HCT116 (cell line): Measurements from ENCODE around the gene CUZD1.

ENCODE experiments used
- CEBPB ChIP-seq: IDR thresholded peaks from 2 replicates; pipeline ENCODE4 v1.6.1; 2012; ENCODE audit warnings: low read depth
- ELF1 ChIP-seq: IDR thresholded peaks from 2 replicates; pipeline ENCODE4 v1.6.1; 2012; ENCODE audit warnings: low read depth, borderline replicate concordance
- EZH2phosphoT487 ChIP-seq: fragments of 200-600 bp; IDR thresholded peaks from 2 replicates; pipeline ENCODE4 v1.6.1; 2018; ENCODE audit warnings: antibody characterized with exemption, borderline replicate concordance
- JUND ChIP-seq: IDR thresholded peaks from 2 replicates; pipeline ENCODE4 v1.6.1; 2012
- POLR2A ChIP-seq: IDR thresholded peaks from 2 replicates; pipeline ENCODE4 v1.7.0; 2011; ENCODE audit warnings: borderline replicate concordance; ENCODE audit not compliant: insufficient read depth, insufficient read length; ENCODE audit errors: extremely low read depth
- POLR2AphosphoS5 ChIP-seq: IDR thresholded peaks from 2 replicates; pipeline ENCODE4 v1.6.1; 2011; ENCODE audit warnings: mild to moderate bottlenecking, low read depth, low read length, moderate library complexity
- RAD21 ChIP-seq: IDR thresholded peaks from 2 replicates; pipeline ENCODE4 v1.6.1; 2012; ENCODE audit warnings: low read depth, mild to moderate bottlenecking
- SIN3A ChIP-seq: IDR thresholded peaks from 2 replicates; pipeline ENCODE4 v1.6.1; 2012; ENCODE audit warnings: low read depth
- TF ChIP-seq, protein P1 (sequence below): IDR thresholded peaks from 2 replicates; pipeline ENCODE4 v1.6.1; 2012; ENCODE audit warnings: low read depth
- TF ChIP-seq, protein P2 (sequence below): IDR thresholded peaks from 2 replicates; pipeline ENCODE4 v1.6.1; 2012
- TF ChIP-seq, protein P3 (sequence below), 3 experiments: fragments of 200-600 bp in 1 of 3; sonication (generic) in 1 of 3; IDR thresholded peaks in 2 of 3; conservative IDR thresholded peaks in 1 of 3; 2 replicates each; pipeline ENCODE4 v1.5.1; 2012 to 2017; ENCODE audit warnings: low read depth in 2 of 3, low read length in 2 of 3, antibody characterized with exemption in 1 of 3, borderline replicate concordance in 1 of 3, control low read depth in 1 of 3, mild to moderate bottlenecking in 1 of 3, mixed read lengths in 1 of 3, mixed run types in 1 of 3, moderate library complexity in 1 of 3; ENCODE audit not compliant: insufficient read depth in 1 of 3

DNA sequence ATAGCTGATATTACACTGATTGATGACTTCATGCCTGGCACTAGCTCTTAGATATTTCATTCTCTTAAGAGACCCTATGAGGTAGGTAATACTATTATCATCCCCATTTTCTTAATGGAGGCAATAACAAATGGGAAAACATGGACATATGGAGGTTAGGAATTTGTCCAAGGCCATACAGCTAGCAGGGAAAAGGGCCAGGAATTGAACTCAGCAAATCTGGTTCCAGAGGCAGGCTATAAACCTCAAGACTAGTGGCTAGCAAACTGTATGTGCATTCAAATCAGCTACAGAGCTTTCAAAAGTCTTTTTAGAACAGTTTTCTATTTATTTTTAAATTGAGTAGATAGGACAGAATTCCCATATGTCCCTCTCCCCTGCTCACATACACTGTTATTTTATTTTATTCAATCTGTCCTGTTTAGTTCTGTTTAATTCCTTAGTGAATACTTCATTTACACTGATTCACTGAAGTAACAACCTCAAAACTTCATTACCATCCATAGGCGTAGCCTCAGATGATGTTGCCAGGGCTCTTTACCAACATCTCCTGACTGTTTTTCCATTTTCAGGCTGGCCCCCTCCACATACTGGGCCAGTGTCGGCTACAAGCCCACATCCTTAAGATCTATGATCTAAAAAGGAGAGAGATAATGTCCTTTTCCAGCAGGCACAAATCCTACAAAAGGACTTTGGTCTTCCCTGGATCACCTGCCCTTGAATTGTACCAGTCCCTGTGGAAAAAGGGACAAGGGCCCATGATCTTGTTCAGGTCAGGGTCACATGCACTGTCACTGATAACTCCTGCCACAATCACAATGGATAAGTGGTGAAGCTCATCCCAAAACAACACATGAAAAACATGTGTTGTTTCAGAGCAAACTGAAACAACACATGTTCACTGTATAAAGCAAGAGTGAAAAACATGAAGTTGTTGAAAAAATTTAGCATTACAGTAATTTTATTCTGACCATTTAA lies 17.8 kb upstream of the CUZD1 start:
- TF ChIP-seq CEBPB (no peak), EZH2phosphoT487 (no peak), POLR2A (no peak), SIN3A (no peak), POLR2AphosphoS5 (no peak), RAD21 (no peak), JUND (no peak), ELF1 (no peak)
- TF ChIP-seq, protein P1, sequence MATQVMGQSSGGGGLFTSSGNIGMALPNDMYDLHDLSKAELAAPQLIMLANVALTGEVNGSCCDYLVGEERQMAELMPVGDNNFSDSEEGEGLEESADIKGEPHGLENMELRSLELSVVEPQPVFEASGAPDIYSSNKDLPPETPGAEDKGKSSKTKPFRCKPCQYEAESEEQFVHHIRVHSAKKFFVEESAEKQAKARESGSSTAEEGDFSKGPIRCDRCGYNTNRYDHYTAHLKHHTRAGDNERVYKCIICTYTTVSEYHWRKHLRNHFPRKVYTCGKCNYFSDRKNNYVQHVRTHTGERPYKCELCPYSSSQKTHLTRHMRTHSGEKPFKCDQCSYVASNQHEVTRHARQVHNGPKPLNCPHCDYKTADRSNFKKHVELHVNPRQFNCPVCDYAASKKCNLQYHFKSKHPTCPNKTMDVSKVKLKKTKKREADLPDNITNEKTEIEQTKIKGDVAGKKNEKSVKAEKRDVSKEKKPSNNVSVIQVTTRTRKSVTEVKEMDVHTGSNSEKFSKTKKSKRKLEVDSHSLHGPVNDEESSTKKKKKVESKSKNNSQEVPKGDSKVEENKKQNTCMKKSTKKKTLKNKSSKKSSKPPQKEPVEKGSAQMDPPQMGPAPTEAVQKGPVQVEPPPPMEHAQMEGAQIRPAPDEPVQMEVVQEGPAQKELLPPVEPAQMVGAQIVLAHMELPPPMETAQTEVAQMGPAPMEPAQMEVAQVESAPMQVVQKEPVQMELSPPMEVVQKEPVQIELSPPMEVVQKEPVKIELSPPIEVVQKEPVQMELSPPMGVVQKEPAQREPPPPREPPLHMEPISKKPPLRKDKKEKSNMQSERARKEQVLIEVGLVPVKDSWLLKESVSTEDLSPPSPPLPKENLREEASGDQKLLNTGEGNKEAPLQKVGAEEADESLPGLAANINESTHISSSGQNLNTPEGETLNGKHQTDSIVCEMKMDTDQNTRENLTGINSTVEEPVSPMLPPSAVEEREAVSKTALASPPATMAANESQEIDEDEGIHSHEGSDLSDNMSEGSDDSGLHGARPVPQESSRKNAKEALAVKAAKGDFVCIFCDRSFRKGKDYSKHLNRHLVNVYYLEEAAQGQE, result no peak
- TF ChIP-seq, protein P2, sequence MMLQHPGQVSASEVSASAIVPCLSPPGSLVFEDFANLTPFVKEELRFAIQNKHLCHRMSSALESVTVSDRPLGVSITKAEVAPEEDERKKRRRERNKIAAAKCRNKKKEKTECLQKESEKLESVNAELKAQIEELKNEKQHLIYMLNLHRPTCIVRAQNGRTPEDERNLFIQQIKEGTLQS, result no peak
- TF ChIP-seq, protein P3, sequence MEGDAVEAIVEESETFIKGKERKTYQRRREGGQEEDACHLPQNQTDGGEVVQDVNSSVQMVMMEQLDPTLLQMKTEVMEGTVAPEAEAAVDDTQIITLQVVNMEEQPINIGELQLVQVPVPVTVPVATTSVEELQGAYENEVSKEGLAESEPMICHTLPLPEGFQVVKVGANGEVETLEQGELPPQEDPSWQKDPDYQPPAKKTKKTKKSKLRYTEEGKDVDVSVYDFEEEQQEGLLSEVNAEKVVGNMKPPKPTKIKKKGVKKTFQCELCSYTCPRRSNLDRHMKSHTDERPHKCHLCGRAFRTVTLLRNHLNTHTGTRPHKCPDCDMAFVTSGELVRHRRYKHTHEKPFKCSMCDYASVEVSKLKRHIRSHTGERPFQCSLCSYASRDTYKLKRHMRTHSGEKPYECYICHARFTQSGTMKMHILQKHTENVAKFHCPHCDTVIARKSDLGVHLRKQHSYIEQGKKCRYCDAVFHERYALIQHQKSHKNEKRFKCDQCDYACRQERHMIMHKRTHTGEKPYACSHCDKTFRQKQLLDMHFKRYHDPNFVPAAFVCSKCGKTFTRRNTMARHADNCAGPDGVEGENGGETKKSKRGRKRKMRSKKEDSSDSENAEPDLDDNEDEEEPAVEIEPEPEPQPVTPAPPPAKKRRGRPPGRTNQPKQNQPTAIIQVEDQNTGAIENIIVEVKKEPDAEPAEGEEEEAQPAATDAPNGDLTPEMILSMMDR (IDR thresholded peaks at IDR 0.05 in 2 of 3, conservative IDR thresholded peaks at IDR 0.05 in 1 of 3; ENCODE audit: borderline replicate concordance in 1 of 3, insufficient read depth in 1 of 3, low read depth in 2 of 3, low read length in 2 of 3), result no peak
